Eye (tissue), 1 donor: ENCODE results near the gene HSBP1L1.
"Not testable (repeated sequence)": the region's sequence is repeated elsewhere in the genome, so short reads cannot be mapped to it uniquely, and the experiment has no call there.

Source experiments
- DNase-seq: peaks from one replicate; pipeline ENCODE4 v3.0.0-alpha.2; 2015

Gene HSBP1L1

DNA sequence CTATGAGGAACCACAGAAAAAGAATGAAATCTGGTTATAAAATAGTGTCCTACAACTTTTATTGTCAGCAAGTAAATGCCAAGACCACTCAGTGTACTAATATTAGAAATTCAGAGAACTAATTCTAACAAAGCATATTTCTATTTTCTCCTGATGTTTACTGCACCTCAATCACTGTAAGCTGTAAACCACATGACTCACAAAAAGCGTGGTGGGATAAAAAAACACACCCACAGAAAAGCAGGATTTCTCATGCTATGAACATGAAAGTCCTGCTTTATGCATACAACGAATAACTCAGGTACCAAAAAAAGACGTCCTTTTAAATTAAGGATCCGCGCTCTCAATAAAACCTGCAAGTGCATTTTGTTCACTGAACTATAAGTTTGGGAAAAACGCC is 23.1 kb downstream of the HSBP1L1 start:
- DNase-seq: no peak

DNA sequence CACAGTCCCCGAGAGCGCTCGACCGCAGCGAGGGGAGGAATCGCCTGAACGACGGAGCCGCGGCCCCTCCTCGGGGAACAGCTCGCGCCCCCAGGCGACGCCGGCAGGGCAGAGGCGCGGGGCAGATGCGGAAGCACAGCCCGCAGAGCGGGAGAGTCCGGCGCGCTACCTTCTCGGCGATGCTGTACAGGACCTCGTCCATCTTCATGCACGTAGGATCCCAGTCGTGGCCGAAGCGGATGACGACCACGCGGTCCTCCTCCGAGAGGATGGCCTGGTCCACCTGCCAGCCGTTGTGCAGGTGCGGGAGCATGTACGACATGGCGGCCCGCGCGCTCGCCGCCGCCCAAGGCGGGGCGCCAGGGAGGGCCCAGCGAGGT is 23.6 kb downstream of the HSBP1L1 start:
- DNase-seq: peak; percentile 86

DNA sequence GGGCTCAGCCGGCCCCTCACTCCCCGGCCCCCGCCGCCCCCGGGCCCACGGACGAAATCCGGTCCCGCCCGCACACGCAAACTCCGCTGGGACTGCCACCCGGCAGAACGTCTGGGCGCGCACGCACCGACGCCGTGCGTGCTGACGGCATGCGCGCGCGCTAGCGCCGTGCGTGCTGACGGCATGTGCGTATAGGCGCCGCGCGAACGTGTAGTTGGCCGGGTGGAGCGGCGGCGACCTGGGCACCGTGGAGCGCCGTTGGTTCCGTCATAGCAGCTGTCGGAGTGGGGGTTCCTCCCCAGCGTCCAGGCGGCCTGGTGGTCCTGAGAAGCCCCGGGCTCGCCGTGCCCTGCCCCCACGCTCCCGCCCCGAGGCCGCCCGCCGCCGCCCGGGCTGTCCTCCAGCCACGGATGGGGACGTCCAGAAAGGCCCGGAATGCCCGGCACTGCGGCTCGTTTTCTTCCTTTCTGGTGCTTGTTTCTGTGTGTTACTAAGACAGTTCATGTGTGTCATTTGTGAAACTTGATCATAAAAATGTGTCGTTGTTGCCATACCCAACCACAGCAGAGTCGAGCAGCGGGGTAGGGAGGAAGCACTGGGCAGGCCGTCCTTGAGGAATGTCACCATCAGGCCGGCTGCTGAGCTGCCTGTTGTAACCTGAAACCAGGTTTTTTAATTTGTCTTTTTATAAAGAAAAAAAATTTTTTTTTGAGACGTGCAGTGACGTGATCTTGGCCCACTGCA is 24.2 kb downstream of the HSBP1L1 start, which contains the start of gene TXNL4A:
TSS of gene TXNL4A (minus strand) at position 113 of the 744 bp plus-strand sequence. CDS start 171 bp downstream, outside the sequence.
- peak; percentile 94 for DNase-seq

DNA sequence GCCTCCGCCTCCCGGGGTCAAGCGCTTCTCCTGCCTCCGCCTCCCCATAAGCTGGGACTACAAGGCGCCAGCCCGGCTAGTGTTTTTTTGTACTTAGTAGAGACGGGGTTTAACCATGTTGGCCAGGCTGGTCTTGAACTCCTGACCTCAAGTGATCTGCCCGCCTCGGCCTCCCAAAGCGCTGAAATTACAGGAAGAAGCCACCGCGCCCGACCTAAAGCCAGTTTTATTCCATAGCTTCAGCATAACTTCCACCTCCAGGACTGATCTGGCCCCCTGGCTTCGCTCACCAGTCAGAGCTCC is 24.7 kb downstream of the HSBP1L1 start:
- no peak for DNase-seq

DNA sequence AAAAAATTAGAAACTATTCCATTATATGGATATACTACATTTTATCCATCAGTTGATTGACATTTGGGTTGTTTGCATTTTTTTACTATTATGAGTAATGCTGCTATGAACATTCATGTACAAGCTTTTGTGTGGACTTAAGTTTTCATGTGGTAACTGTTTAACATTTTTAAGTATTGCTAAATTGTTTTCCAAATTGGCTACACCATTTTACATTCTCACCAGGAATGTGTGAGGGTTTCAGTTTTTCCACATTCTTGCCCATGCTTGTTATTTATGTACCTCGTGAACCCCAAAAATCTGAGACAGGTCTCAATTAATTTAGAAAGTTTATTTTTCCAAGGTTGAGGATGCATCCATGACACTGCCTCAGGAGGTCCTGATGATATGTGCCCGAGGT is 27.1 kb downstream of the HSBP1L1 start:
- no peak for DNase-seq

DNA sequence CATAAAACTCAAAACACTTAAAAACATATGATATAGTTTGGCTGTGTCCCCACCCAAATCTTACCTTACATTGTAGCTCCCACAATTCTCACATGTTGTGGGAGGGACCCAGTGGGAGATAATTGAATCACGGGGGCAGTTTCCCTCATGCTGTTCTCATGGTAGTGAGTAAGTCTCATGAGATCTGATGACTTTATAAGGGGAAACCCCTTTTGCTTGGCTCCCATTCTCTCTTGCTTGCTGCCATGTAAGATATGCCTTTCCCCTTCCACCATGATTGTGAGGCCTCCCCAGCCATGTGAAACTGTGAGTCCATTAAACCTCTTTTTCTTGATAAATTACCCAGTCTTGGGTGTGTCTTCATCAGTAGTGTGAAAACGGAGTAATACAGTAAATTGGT is 35.3 kb downstream of the HSBP1L1 start:
- DNase-seq: not testable (repeated sequence)

DNA sequence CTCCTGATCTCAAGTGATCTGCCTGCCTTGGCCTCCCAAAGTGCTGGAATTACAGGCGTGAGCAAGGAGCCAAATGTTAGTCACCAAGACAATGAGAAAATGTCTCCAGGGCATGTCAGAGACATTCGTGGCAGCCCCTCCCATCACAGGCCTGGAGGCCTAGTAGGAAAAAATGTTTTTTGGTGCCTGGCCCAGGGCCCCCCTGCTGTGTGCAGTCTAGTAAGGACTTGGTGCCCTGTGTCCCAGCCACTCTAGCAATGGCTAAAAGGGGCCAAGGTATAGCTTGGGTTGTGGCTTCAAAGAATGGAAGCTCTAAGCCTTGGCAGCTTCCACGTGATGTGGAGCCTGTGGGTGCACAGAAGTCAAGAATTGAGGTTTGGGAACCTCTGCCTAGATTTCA is 36.4 kb downstream of the HSBP1L1 start:
- DNase-seq: no peak

DNA sequence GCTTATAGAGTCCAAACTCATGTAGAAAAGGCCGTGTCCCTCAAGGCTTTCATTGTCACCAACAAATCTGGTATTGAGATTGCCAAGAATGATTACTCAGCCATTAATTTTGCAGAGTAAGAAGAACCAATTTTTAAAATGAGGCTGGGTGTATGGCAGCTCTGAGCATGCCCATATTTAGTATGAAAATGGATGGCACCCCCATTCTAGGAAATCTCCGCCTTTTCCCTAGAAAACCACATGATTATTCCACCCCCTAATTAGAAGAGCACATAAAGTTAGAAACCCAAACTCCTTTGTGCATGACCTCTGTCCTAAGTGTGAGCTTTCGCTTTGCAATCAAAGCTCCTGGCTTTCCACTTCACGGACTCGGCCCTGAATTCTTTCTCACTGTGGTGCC is 38.0 kb downstream of the HSBP1L1 start:
- DNase-seq: no peak

DNA sequence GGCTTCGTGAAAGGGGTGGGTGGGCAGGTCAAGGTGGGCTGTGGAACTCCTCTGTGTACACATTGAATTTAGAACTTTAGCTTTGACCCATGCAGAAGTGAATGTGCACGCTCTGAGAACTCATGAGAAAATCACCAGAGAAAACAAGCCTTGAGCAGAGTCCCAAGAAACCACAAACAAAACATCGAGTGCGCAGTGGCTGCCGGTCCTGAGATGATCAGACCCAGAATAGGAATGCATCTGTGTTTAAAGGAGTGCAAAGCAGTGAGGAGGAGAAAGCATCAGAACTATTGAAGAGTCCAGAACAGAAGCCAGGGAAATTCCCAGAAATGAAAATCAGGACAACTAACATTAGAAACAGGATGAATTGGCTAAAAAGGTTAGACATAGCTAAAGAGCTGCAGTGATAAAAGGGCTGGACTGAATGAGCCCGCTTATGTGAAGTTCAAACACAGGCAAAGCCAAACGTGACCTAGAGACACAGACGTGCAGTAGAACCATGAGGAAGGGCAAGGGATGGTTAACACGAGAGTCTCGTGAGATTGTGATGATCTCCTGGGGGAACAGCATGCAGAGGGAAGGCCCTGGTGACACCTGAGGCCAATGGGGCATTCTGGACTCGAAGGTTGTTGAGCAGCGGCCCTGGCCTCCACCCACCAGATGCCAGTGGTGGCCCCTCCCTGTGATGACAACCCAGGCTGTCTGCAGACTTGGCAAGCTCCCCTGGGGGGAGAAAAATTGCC is 40.3 kb downstream of the HSBP1L1 start:
- no peak for DNase-seq

DNA sequence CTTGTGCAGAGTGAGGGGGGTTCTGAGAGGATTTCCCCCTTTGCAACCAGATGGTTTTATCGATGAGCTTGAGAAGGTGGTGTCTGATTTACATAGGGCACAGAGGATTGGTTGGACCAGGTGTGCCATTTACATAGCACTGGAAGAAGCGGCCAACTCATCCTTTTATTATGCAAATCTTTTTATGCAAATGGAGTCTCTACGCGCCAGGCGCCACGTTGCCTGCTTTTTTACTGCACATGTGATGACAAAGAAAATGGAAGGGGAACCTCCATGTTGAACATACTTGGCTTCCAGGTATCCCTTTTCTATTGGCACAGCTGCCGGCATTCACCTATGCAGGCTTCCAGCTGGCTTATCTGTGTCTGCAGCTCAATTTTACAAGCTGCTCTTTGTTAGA is 42.3 kb downstream of the HSBP1L1 start:
- DNase-seq: no peak

DNA sequence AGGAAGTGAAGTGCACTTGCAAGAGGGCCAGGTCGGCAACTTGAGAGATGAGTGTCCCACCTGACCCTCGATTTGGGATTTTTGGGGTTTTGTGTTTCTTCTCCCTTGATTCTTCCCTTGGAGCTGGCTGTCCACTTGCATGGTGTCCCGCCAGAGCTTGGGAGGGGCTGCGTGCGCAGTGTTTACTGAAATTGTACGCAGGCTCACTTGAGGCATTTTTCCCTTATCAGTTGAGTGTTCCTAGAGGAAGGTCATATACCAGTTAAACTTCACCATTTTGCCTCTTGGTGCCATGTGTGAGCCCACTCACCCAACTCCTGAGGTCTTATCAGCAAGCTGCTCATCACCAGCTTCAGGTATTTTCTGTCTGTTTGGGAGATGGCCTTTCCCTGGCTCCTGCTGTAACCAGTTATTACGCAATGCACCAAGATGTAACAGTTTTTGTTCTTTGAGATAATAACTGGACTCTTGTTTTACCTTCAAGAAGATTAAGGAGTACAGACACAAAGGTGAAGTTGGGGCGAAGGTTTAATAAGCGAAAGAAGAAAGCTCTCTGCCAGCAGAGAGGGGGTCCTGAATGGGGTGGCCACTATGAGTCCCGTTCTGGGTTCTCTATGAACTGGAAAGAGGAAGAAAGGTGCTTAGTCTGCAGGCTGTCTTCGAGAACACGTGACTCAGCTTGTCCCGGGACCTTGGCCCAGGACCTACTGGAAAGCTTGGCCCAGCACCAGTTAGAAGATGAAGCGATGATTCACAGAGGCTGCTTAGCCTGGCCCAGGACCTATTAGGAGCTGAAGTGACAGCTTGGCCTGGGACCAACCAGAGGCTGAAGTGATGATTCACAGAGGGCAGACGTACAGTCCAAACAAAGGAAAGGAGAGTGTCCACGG is 45.5 kb downstream of the HSBP1L1 start:
- DNase-seq: no peak

DNA sequence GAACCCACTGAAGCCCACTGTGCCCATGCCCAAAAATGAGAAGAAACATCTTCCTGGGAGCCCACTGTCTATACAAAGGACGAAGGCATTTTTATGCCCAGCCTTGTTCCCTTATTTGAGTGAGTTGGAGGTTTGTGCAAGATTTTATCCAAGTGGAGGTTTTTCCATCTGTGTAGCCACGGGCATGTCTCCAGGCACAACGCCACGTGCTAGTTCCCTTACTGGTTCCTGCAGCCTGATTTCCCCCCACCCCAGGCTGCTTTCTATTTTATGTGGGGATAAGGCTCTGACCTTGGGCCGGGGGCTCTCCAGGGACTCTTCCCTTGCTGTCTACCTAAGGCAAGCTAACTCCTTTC is 46.1 kb downstream of the HSBP1L1 start:
- no peak for DNase-seq

DNA sequence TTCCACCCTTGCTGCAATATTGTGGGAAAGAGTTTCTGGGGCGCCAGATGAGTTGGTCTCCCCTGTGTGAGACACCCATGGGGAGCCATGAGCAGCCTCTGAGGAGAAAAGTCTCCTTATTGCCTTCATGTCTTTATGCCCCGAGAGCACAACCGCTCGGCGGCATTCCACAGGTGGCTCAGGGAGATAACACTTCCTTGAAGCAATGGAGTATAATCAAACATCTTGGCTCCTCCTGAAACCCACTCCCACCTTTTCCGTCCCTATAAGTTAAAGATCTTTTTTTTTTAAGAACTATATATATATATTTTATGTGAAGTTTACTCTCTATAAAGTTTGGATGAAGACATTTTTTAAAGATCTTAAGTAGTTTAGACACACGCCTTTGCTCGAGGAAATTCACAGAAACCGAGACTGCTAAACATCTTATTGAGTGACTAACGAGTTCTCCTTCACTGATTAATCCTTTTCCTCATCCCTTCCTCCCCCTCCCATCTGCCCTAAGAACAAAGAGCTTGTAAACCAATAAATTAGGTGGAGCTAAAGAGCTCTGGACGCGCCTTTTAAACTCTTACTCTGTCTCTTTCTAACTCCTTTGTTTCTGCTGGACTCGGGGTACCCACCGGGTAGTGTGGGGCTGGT is 47.2 kb downstream of the HSBP1L1 start:
- DNase-seq: not testable (repeated sequence)

DNA sequence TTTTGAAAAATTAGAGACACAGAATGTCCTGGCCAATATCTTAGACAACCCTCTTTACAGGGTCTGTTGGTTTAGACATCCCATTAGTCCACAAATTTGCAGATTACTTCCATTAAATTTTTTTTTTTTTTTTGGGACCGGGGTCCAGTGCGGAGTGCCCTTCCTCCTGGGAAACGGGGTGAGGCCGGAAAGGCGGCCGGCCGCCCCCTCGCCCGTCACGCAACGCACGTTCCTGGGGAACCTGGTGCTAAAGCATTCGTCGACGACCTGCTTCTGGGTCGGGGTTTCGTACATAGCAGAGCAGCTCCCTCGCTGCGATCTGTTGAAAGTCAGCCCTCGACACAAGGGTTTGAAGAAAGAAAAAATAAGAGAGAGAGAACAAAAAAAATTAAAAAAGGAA is 48.3 kb downstream of the HSBP1L1 start:
- DNase-seq: no peak
